ENCODE results near the gene KCND1. TPM values are rescaled to one million over a fixed set of nuclear protein-coding genes. Genes with fewer than 3 reads are reported as not detected.

Gene KCND1
- total and polyA plus RNA-seq, 10 of the 15 experiments (the other 5 are each of a cell fraction or from before 2014, with no cell fraction given), result 0.02 to 1.0 (median 0.39) TPM

GRCh38 chrX:49002091-49002935 lies 30.7 kb upstream of the KCND1 start, which contains the start of gene GRIPAP1:
GRIPAP1 (minus strand) TSS chrX:49002264; CDS start chrX:49002229, 35 bp downstream.
- DNase-seq (ENCODE audit: low read depth, low spot score) (peak; percentile 60), FAIRE-seq (peak; percentile 56), ATAC-seq (peak; percentile 82)
- in situ Hi-C loops (cut with MboI), result no loop called here
- Histone ChIP-seq H3K79me2 (ENCODE audit: control insufficient read depth, insufficient read depth, low read length) (peaks cover 15% of the 10 kb centered on the region), H3K9me3 (replicated peaks; ENCODE audit: control insufficient read depth, insufficient read depth, low read length) (no peaks in the 10 kb centered on the region), H3K9ac (ENCODE audit: control insufficient read depth, insufficient read depth, low read length) (peak within 1 kb of the TSS; percentile 85), H3K4me3 (peak within 1 kb of the TSS; percentile 62), H3K4me1 (ENCODE audit: control insufficient read depth, insufficient read depth, low read length) (no peaks in the 10 kb centered on the region; the same call in none of the 2 replicates), H4K20me1 (ENCODE audit: control insufficient read depth, insufficient read depth) (no peaks in the 10 kb centered on the region; the same call in 1 of the 2 replicates), H3K27me3 (replicated peaks in 1 of 2; ENCODE audit: control insufficient read depth in 2 of 2, insufficient read depth in 2 of 2, low read length in 1 of 2) (no peaks in the 10 kb centered on the region), H3K36me3 (ENCODE audit: control insufficient read depth in 2 of 2, insufficient read depth in 2 of 2, low read length in 1 of 2) (peaks cover 0 to 8% of the 10 kb centered on the region in 2 experiments; a peak in 2 of 4 replicates), H3K4me2 (ENCODE audit: control insufficient read depth, insufficient read depth) (peak within 1 kb of the TSS; percentile 49), H3K27ac (ENCODE audit: control insufficient read depth, insufficient read depth) (peak within 1 kb of the TSS; percentile 87), H2AFZ (ENCODE audit: control insufficient read depth, low read depth, low read length) (peak within 1 kb of the TSS; percentile 93)
- CTCF ChIA-PET, result interaction anchor here (0.6 to 1.3 kb wide), 6 partner anchors 11 to 751 kb away, joined by 3 to 6 read pairs (median 3); no protein-coding TSS in a partner anchor
- WGBS (ENCODE audit: insufficient coverage, insufficient replicate concordance, low lambda C conversion rate, missing lambda C conversion rate), result 23% methylated on average over 38 of the region's 38 CpGs
- BruUV-seq (replicated peaks), result no TSS peak
- RAD21 ChIA-PET (ENCODE audit: unreplicated experiment), result interaction anchor here (0.6 to 1.4 kb wide), 6 partner anchors 11 to 864 kb away, joined by 3 to 9 read pairs (median 4); no protein-coding TSS in a partner anchor
- intact Hi-C loops (cut with micrococcal nuclease; ENCODE audit: unreplicated experiment), result loop anchor here (2.0 to 5.0 kb wide), 2 partner anchors 40 to 44 kb away; partner anchors contain the start of gene TFE3
- SMC1A ChIA-PET (ENCODE audit: uncharacterized antibody, unreplicated experiment), result interaction anchor here (1.1 to 1.8 kb wide), 2 partner anchors 40 to 43 kb away, joined by 3 to 7 read pairs; no protein-coding TSS in a partner anchor
- POLR2A ChIA-PET, result interaction anchor here (0.6 to 2.1 kb wide), 14 partner anchors 10 to 1432 kb away, joined by 3 to 19 read pairs (median 4); partner anchors contain the start of genes HDAC6, PLP2, PPP1R3F and PQBP1
- TF ChIP-seq YY1 (IDR thresholded peaks at IDR 0.05; ENCODE audit: low read depth, low read length) (peak; percentile 95), YBX1 (IDR thresholded peaks at IDR 0.05) (no peak), ZNF207 (IDR thresholded peaks at IDR 0.05; ENCODE audit: borderline replicate concordance) (no peak), MYB (IDR thresholded peaks at IDR 0.05; ENCODE audit: borderline replicate concordance, low read depth, low read length) (no peak), ASH2L (IDR thresholded peaks at IDR 0.05; ENCODE audit: borderline replicate concordance, low read depth) (no peak), HDAC2 (IDR thresholded peaks at IDR 0.05) (no peak), CTCF (IDR thresholded peaks at IDR 0.05 in 2 of 3, conservative IDR thresholded peaks at IDR 0.05 in 1 of 3; ENCODE audit: control insufficient read depth in 2 of 3, extremely low read depth in 1 of 3, insufficient read depth in 1 of 3, low read depth in 3 of 3, low read length in 3 of 3) (no peak), NR2C2 (IDR thresholded peaks at IDR 0.05; ENCODE audit: borderline replicate concordance, control insufficient read depth, insufficient read length, low read depth) (no peak), SMAD1 (IDR thresholded peaks at IDR 0.05; ENCODE audit: low read depth, partially characterized antibody) (no peak), SIX5 (IDR thresholded peaks at IDR 0.05; ENCODE audit: low read depth, low read length, severe bottlenecking) (peak; percentile 25), CHD1 (IDR thresholded peaks at IDR 0.05; ENCODE audit: low read depth, low read length) (peak; percentile 97), NR2C1 (IDR thresholded peaks at IDR 0.05) (no peak), ZZZ3 (IDR thresholded peaks at IDR 0.05; ENCODE audit: control insufficient read depth, insufficient read length, low read depth) (no peak), ZBTB40 (IDR thresholded peaks at IDR 0.05; ENCODE audit: borderline replicate concordance) (no peak; the same call in 1 of the 2 replicates), MAX (IDR thresholded peaks at IDR 0.05; ENCODE audit: low read depth, low read length) (no peak), ZBED1 (IDR thresholded peaks at IDR 0.05; ENCODE audit: borderline replicate concordance) (no peak), SRF (IDR thresholded peaks at IDR 0.05; ENCODE audit: low read depth in 2 of 2, low read length in 2 of 2) (no peak)

Measured in GM12878 (cell line).